ENCODE results near the gene NOS2.

- TF ChIP-seq CTCF (IDR thresholded peaks at IDR 0.05; ENCODE audit: insufficient read depth, low read length, poor library complexity, severe bottlenecking) (no peak), EZH2phosphoT487 (conservative IDR thresholded peaks at IDR 0.05; ENCODE audit: low read length) (no peak)
Observed at GRCh38 chr17:27800522-27800921, at the start of gene NOS2.

All from SU-DHL-6 (cell line).